BLaER1 treated with 17β-estradiol and CSF1 and Interleukin-3, amounts not matched to agents 10 nM and 100 nM (cell line): Measurements from ENCODE around the gene CKMT2.

Experiments used
- H3K27ac ChIP-seq, 11 experiments: shearing (Covaris generic); formaldehyde crosslinking; 2 replicates each; pipeline ENCODE4 v1.8.1; 2022
- H3K27me3 ChIP-seq, 11 experiments: shearing (Covaris generic); formaldehyde crosslinking; 2 replicates each; pipeline ENCODE4 v1.8.1; 2022
- H3K36me3 ChIP-seq, 11 experiments: shearing (Covaris generic); formaldehyde crosslinking; 2 replicates each; pipeline ENCODE4 v1.8.1; 2022
- H3K4me1 ChIP-seq, 10 experiments: shearing (Covaris generic); formaldehyde crosslinking; 2 replicates each; pipeline ENCODE4 v1.8.1; 2022
- H3K4me2 ChIP-seq, 11 experiments: shearing (Covaris generic); formaldehyde crosslinking; 2 replicates each; pipeline ENCODE4 v1.8.1; 2022
- H3K4me3 ChIP-seq, 10 experiments: shearing (Covaris generic); formaldehyde crosslinking; 2 replicates each; pipeline ENCODE4 v1.8.1; 2022
- H3K9ac ChIP-seq, 11 experiments: shearing (Covaris generic); formaldehyde crosslinking; 2 replicates each; pipeline ENCODE4 v1.8.1; 2022
- H3K9me3 ChIP-seq, 11 experiments: shearing (Covaris generic); formaldehyde crosslinking; replicated peaks in 1 of 11; 2 replicates each; pipeline ENCODE4 v1.8.1; 2022
- H4K20me1 ChIP-seq, 11 experiments: shearing (Covaris generic); formaldehyde crosslinking; 2 replicates each; pipeline ENCODE4 v1.8.1; 2022
- Cebpa-rat ChIP-seq, 11 experiments: shearing (Covaris generic); IDR thresholded peaks; 2 replicates each; pipeline ENCODE4 v1.8.1; 2022

The CKMT2 gene

GRCh38 chr5:81233080-81233634, at the start of gene CKMT2:
TSS of gene CKMT2 (plus strand) at chr5:81233322. CDS start at chr5:81251133, 17,811 bp downstream.
- 0 out of 22 replicates have a peak, but pooled peaks cover 0 to 5% (median 0%) of the 10 kb centered on the region in 11 experiments for H3K9me3 ChIP-seq
- no peak within 1 kb of the TSS for H3K9ac ChIP-seq

GRCh38 chr5:81183811-81184748, 49.0 kb upstream of the CKMT2 start:
- no peak overlapping the region for H3K27ac ChIP-seq
- H3K4me1 ChIP-seq: peaks cover 0 to 14% (median 3%) of the 10 kb centered on the region in 10 experiments; a peak in 6 of 20 replicates
- no peaks in the 10 kb centered on the region for H3K27me3 ChIP-seq

More at GRCh38 chr5:81233080-81233634, at the start of gene CKMT2:
- Histone ChIP-seq H3K4me3 (no peak within 1 kb of the TSS), H3K36me3 (0 out of 22 replicates have a peak, but pooled peaks cover 0 to 6% (median 0%) of the 10 kb centered on the region in 11 experiments), H3K4me2 (peak within 1 kb of the TSS in 8 of 11 experiments; percentile 59 to 84 (median 70); a peak in 12 of 22 replicates), H3K27me3 (no peaks in the 10 kb centered on the region), H4K20me1 (no peaks in the 10 kb centered on the region), H3K4me1 (peaks cover 12 to 23% (median 19%) of the 10 kb centered on the region in 10 experiments; a peak in 19 of 20 replicates), H3K27ac (peak within 1 kb of the TSS in 2 of 11 experiments; percentile 57 to 70; a peak in 4 of 22 replicates)
- no peak for TF ChIP-seq Cebpa-rat (IDR thresholded peaks at IDR 0.05)

GRCh38 chr5:81184749-81185110, 48.4 kb upstream of the CKMT2 start:
- TF ChIP-seq Cebpa-rat (IDR thresholded peaks at IDR 0.05): no peak

More at GRCh38 chr5:81183811-81184748, 49.0 kb upstream of the CKMT2 start:
- Histone ChIP-seq H3K4me2 (no peak overlapping the region), H4K20me1 (no peaks in the 10 kb centered on the region), H3K36me3 (no peaks in the 10 kb centered on the region), H3K9me3 (no peaks in the 10 kb centered on the region), H3K4me3 (no peak overlapping the region), H3K9ac (no peak overlapping the region)
- TF ChIP-seq Cebpa-rat (IDR thresholded peaks at IDR 0.05): no peak

GRCh38 chr5:81187885-81188284, 45.2 kb upstream of the CKMT2 start:
- H3K4me2 ChIP-seq: peak overlapping the region in 5 of 11 experiments; percentile 1 to 25 (median 13); a peak in 2 of 22 replicates
- no peak overlapping the region for H3K9ac ChIP-seq
- H3K4me1 ChIP-seq: peaks cover 0 to 6% (median 0%) of the 10 kb centered on the region in 10 experiments; a peak in 1 of 20 replicates
- no peaks in the 10 kb centered on the region for H4K20me1 ChIP-seq
- TF ChIP-seq Cebpa-rat (IDR thresholded peaks at IDR 0.05): no peak
- H3K36me3 ChIP-seq: no peaks in the 10 kb centered on the region
- no peaks in the 10 kb centered on the region for H3K9me3 ChIP-seq
- no peak overlapping the region for H3K27ac ChIP-seq
- H3K27me3 ChIP-seq: no peaks in the 10 kb centered on the region
- no peak overlapping the region for H3K4me3 ChIP-seq

More at GRCh38 chr5:81184749-81185110, 48.4 kb upstream of the CKMT2 start:
- no peaks in the 10 kb centered on the region for H3K27me3 ChIP-seq
- no peaks in the 10 kb centered on the region for H3K36me3 ChIP-seq
- H3K4me2 ChIP-seq: no peak overlapping the region
- no peaks in the 10 kb centered on the region for H3K9me3 ChIP-seq
- no peak overlapping the region for H3K9ac ChIP-seq
- no peak overlapping the region for H3K27ac ChIP-seq
- H3K4me3 ChIP-seq: no peak overlapping the region
- no peaks in the 10 kb centered on the region for H4K20me1 ChIP-seq
- H3K4me1 ChIP-seq: peaks cover 0 to 14% (median 3%) of the 10 kb centered on the region in 10 experiments; a peak in 6 of 20 replicates

- Histone ChIP-seq H4K20me1 (no peaks in the 10 kb centered on the region), H3K36me3 (no peaks in the 10 kb centered on the region), H3K27me3 (no peaks in the 10 kb centered on the region), H3K27ac (no peak overlapping the region), H3K4me1 (peaks cover 0 to 6% (median 0%) of the 10 kb centered on the region in 10 experiments; a peak in 1 of 20 replicates), H3K4me2 (no peak overlapping the region), H3K9me3 (no peaks in the 10 kb centered on the region), H3K4me3 (no peak overlapping the region), H3K9ac (no peak overlapping the region)
- no peak for TF ChIP-seq Cebpa-rat (IDR thresholded peaks at IDR 0.05)
These were observed 44.2 kb upstream of the CKMT2 start for GRCh38 chr5:81188962-81189361.

- no peak overlapping the region for H3K9ac ChIP-seq
- H3K27me3 ChIP-seq: no peaks in the 10 kb centered on the region
- no peak overlapping the region for H3K4me3 ChIP-seq
- TF ChIP-seq Cebpa-rat (IDR thresholded peaks at IDR 0.05): no peak
- H3K36me3 ChIP-seq: no peaks in the 10 kb centered on the region
- no peaks in the 10 kb centered on the region for H3K9me3 ChIP-seq
- H3K4me1 ChIP-seq: peaks cover 0 to 6% (median 0%) of the 10 kb centered on the region in 10 experiments; a peak in 1 of 20 replicates
- H3K4me2 ChIP-seq: no peak overlapping the region
- no peak overlapping the region for H3K27ac ChIP-seq
- H4K20me1 ChIP-seq: no peaks in the 10 kb centered on the region
These were observed 43.1 kb upstream of the CKMT2 start for GRCh38 chr5:81189875-81190498.

- Histone ChIP-seq H3K4me1 (peaks cover 0 to 6% (median 0%) of the 10 kb centered on the region in 10 experiments; a peak in 1 of 20 replicates), H3K4me3 (no peak overlapping the region), H3K27ac (no peak overlapping the region), H4K20me1 (no peaks in the 10 kb centered on the region), H3K36me3 (no peaks in the 10 kb centered on the region), H3K4me2 (no peak overlapping the region), H3K9me3 (no peaks in the 10 kb centered on the region), H3K27me3 (no peaks in the 10 kb centered on the region), H3K9ac (no peak overlapping the region)
- no peak for TF ChIP-seq Cebpa-rat (IDR thresholded peaks at IDR 0.05)
These were observed 41.3 kb upstream of the CKMT2 start for GRCh38 chr5:81191726-81192372.

GRCh38 chr5:81192373-81192750, 40.8 kb upstream of the CKMT2 start:
- Histone ChIP-seq H3K4me3 (no peak overlapping the region), H3K4me2 (no peak overlapping the region), H3K27ac (no peak overlapping the region), H3K9me3 (no peaks in the 10 kb centered on the region), H3K9ac (no peak overlapping the region), H4K20me1 (no peaks in the 10 kb centered on the region), H3K4me1 (peaks cover 0 to 6% (median 0%) of the 10 kb centered on the region in 10 experiments; a peak in 1 of 20 replicates), H3K27me3 (no peaks in the 10 kb centered on the region), H3K36me3 (no peaks in the 10 kb centered on the region)
- TF ChIP-seq Cebpa-rat (IDR thresholded peaks at IDR 0.05): no peak
